AG09319 (cell line): ENCODE data around the gene DYRK1A.

Source experiments
- DNase-seq: peaks from one replicate; pipeline ENCODE4 v3.0.0-alpha.2; 2010; ENCODE audit warnings: low read depth; ENCODE audit errors: extremely low read depth
- CTCF ChIP-seq: IDR thresholded peaks from 2 replicates; pipeline ENCODE4 v1.5.1; 2011; ENCODE audit warnings: low read depth, mild to moderate bottlenecking, inconsistent platforms, low read length, moderate library complexity

DYRK1A gene

GRCh38 chr21:37484535-37485474 lies 118.2 kb downstream of the DYRK1A start:
- TF ChIP-seq CTCF = no peak
- no peak for DNase-seq

GRCh38 chr21:37489553-37489952 lies 123.0 kb downstream of the DYRK1A start:
- TF ChIP-seq CTCF = no peak
- DNase-seq = no peak

GRCh38 chr21:37490084-37490483 lies 123.5 kb downstream of the DYRK1A start:
- no peak for TF ChIP-seq CTCF
- no peak for DNase-seq

GRCh38 chr21:37496972-37497371 lies 130.4 kb downstream of the DYRK1A start:
- no peak for DNase-seq
- peak; percentile 6 for TF ChIP-seq CTCF

- no peak for TF ChIP-seq CTCF
- DNase-seq = no peak
Observed at GRCh38 chr21:37498664-37499063, 132.1 kb downstream of the DYRK1A start.

GRCh38 chr21:37502947-37503346 lies 136.4 kb downstream of the DYRK1A start:
- no peak for TF ChIP-seq CTCF
- no peak for DNase-seq

GRCh38 chr21:37503848-37504467 lies 137.4 kb downstream of the DYRK1A start:
- TF ChIP-seq CTCF = no peak
- no peak for DNase-seq
